ENCODE measurements around the gene KRTAP22-1.

The KRTAP22-1 gene

DNA sequence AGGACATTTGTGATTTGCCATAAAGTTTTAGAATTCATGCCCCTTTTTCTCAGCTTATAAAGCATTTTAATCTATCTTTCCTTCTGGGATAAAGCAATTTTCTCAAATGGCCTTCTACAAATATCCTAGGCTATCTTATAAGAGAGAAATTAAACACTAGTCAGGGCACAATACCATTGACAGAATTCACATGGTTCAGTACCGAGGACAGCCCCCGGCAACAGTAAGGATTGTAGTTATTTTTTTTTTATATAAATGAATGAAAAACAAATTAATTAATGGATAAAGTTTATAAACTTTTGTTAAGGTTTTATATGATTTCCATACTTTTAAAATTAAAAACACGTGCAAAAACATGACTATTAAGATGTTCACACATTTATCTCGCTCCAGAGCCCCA is 27.2 kb downstream of the KRTAP22-1 start:
- DNase-seq, result no peak

DNA sequence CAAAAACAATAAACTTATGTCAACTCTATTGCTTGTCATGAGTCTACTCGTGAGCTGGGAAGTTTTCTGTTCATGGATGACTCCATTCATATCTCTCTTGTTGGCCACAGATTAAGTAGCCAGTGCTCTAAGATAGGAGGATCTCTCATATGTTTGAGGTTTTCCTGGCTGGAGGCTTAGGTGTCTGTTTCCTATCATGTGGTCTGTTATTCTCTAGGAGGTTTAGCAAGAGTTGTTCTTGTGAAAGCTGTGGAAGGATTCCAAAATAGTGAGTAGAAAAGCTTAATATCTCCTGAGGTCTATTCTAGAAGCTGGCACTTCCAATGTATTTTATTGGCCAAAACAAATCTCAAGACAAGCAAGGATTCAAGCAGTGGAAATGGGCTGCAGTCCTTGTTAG is 28.3 kb downstream of the KRTAP22-1 start:
- DNase-seq, result no peak

DNA sequence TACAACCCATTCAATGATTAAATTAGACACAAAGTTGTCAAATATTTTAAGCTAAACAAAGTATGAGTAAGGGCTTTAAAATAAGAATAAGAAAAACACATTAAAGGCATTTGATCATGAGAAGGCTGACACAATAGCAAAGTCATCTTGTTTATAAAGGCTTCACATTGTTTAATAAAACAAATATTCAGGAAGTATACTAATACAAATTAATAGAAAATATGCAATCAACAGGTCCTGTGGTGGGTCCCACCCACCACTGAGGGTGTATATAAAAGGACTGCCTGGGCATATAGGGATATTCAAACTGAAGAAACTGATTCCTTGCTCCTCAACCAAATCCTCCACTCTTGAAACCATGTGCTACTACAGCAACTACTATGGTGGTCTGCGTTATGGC is 34.0 kb downstream of the KRTAP22-1 start, which contains the start of gene KRTAP20-2:
TSS of gene KRTAP20-2 (plus strand) at position 301 of the 400 bp plus-strand sequence. CDS start at position 359, 58 bp downstream.
- DNase-seq, result no peak

DNA sequence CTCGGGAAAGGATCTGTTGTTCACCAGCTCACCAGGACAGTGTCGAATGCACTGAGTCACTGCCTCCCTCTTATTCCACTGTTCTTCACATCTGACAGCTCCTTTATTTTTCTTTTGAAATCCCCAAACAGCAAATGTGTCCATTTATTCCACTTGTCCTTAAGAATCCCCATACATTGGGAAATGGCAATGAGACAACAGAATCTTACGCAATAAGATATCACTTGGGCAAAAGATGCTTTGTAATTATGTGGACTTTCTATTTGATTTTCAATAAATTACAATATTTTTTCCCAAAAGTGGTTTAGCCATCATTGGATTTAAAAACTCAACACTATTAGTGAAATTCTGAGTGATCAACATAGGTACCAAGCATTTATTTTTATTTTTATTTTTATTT is 37.8 kb downstream of the KRTAP22-1 start:
- DNase-seq, result no peak

DNA sequence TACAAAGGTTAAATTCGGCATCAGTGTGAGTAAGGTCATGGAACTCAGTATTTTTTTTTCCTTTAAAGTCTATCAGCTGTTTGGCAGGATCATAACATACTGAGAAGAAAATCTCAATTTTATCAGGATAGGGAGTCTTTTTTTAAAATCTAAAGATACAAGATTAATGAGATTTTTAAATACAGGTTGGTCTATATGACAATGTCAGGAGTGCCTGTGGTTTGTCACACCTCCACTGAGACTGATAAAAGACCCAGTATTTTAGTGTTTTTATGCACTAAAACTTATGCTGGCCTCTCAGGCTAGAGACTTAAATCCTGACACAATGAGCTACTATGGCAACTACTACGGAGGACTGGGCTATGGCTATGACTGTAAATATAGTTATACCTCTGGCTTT is 41.7 kb downstream of the KRTAP22-1 start, which contains the start of gene KRTAP20-3:
TSS of gene KRTAP20-3 (plus strand) at position 301 of the 400 bp plus-strand sequence.
- no peak for DNase-seq

DNA sequence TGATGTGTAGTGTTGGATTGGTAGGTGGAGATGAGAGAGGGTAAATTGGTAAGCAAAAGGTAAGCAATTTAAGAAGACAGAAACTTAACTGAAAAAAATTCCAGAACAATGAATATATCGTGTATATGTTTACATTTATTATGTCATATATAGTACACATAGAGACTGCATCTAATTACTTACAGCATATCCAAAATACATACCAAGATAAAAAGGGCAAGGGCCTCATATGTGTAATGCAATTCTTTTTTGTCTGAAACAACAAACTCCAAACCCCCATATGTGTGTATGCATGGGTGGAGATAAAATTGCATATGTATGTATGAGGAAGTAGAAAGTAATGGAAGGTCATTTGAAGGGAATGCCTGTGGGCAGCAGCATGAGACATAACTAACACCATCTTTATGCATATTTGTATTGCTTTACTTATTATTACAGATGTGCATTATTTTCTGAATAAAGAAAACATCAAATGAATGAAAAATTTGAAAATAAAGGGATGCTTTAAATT is 46.1 kb downstream of the KRTAP22-1 start:
- no peak for DNase-seq
